ENCODE measurements around the gene RASL10B. TPM values are rescaled to one million over a fixed set of nuclear protein-coding genes. Genes with fewer than 3 reads are reported as not detected.

The RASL10B gene
- total and polyA plus RNA-seq, 2 donors (not counting 1 experiment from before 2014, with no cell fraction given) = 0.78 to 1.5 TPM

GRCh38 chr17:35766489-35766877 is 35.0 kb downstream of the RASL10B start:
- no peaks in the 10 kb centered on the region for H3K79me2 ChIP-seq (ENCODE audit: control insufficient read depth, insufficient read depth, low read length)
- TF ChIP-seq EZH2 (IDR thresholded peaks at IDR 0.05; ENCODE audit: low read length, missing control alignments) = no peak
- TF ChIP-seq CTCF (conservative IDR thresholded peaks at IDR 0.05 in 1 of 2, IDR thresholded peaks at IDR 0.05 in 1 of 2; ENCODE audit: low read depth in 1 of 2, low read length in 2 of 2) = no peak

GRCh38 chr17:35766903-35767510 is 35.6 kb downstream of the RASL10B start:
- peaks cover 15% of the 10 kb centered on the region for H3K27me3 ChIP-seq (ENCODE audit: control insufficient read depth, insufficient read depth, low read length)
- TF ChIP-seq EZH2 (IDR thresholded peaks at IDR 0.05; ENCODE audit: low read length, missing control alignments) (no peak), CTCF (conservative IDR thresholded peaks at IDR 0.05 in 1 of 2, IDR thresholded peaks at IDR 0.05 in 1 of 2; ENCODE audit: low read depth in 1 of 2, low read length in 2 of 2) (peak; percentile 59 to 72)
- peaks cover 7% of the 10 kb centered on the region for H3K4me1 ChIP-seq (ENCODE audit: control insufficient read depth, extremely low read depth, insufficient read depth, low read length)
- DNase-seq (ENCODE audit: low read depth in 2 of 2) = peak in 1 of 2 donors; percentile 67
- no peak overlapping the region for H3K4me2 ChIP-seq (ENCODE audit: extremely low read depth, insufficient read depth, low read length)
- no peak overlapping the region for H3K4me3 ChIP-seq (replicated peaks in 1 of 4; ENCODE audit: control extremely low read depth in 1 of 4, insufficient read depth in 1 of 4, low read depth in 3 of 4, low read length in 4 of 4)
- no peaks in the 10 kb centered on the region for H4K20me1 ChIP-seq (ENCODE audit: control insufficient read depth, extremely low read depth, insufficient read depth, low read length)
- H3K36me3 ChIP-seq (ENCODE audit: control insufficient read depth, insufficient read depth, low read length) = no peaks in the 10 kb centered on the region
- H2AFZ ChIP-seq (ENCODE audit: low read length) = no peak overlapping the region
- H3K79me2 ChIP-seq (ENCODE audit: control insufficient read depth, insufficient read depth, low read length) = no peaks in the 10 kb centered on the region
- no peaks in the 10 kb centered on the region for H3K9me3 ChIP-seq (ENCODE audit: control insufficient read depth, insufficient read depth, low read depth, low read length)
- no peak overlapping the region for H3K27ac ChIP-seq (ENCODE audit: insufficient read depth, low read length)
- no peak overlapping the region for H3K9ac ChIP-seq (ENCODE audit: insufficient read depth, low read length)

More at GRCh38 chr17:35766489-35766877, 35.0 kb downstream of the RASL10B start:
- Histone ChIP-seq H3K4me1 (ENCODE audit: control insufficient read depth, extremely low read depth, insufficient read depth, low read length) (peaks cover 7% of the 10 kb centered on the region), H3K4me2 (ENCODE audit: extremely low read depth, insufficient read depth, low read length) (no peak overlapping the region), H3K4me3 (replicated peaks in 1 of 4; ENCODE audit: control extremely low read depth in 1 of 4, insufficient read depth in 1 of 4, low read depth in 3 of 4, low read length in 4 of 4) (no peak overlapping the region), H3K9ac (ENCODE audit: insufficient read depth, low read length) (no peak overlapping the region), H3K9me3 (ENCODE audit: control insufficient read depth, insufficient read depth, low read depth, low read length) (no peaks in the 10 kb centered on the region), H2AFZ (ENCODE audit: low read length) (no peak overlapping the region), H3K27ac (ENCODE audit: insufficient read depth, low read length) (no peak overlapping the region), H3K27me3 (ENCODE audit: control insufficient read depth, insufficient read depth, low read length) (peaks cover 15% of the 10 kb centered on the region), H3K36me3 (ENCODE audit: control insufficient read depth, insufficient read depth, low read length) (no peaks in the 10 kb centered on the region), H4K20me1 (ENCODE audit: control insufficient read depth, extremely low read depth, insufficient read depth, low read length) (no peaks in the 10 kb centered on the region)
- DNase-seq (ENCODE audit: low read depth in 2 of 2) = no peak

GRCh38 chr17:35768797-35769196 is 37.4 kb downstream of the RASL10B start:
- peaks cover 16% of the 10 kb centered on the region for H3K27me3 ChIP-seq (ENCODE audit: control insufficient read depth, insufficient read depth, low read length)
- H3K27ac ChIP-seq (ENCODE audit: insufficient read depth, low read length) = no peak overlapping the region
- H3K4me1 ChIP-seq (ENCODE audit: control insufficient read depth, extremely low read depth, insufficient read depth, low read length) = peaks cover 8% of the 10 kb centered on the region
- H3K4me2 ChIP-seq (ENCODE audit: extremely low read depth, insufficient read depth, low read length) = no peak overlapping the region
- DNase-seq (ENCODE audit: low read depth in 2 of 2) = no peak
- no peaks in the 10 kb centered on the region for H4K20me1 ChIP-seq (ENCODE audit: control insufficient read depth, extremely low read depth, insufficient read depth, low read length)
- H3K79me2 ChIP-seq (ENCODE audit: control insufficient read depth, insufficient read depth, low read length) = no peaks in the 10 kb centered on the region
- no peaks in the 10 kb centered on the region for H3K36me3 ChIP-seq (ENCODE audit: control insufficient read depth, insufficient read depth, low read length)
- H3K9ac ChIP-seq (ENCODE audit: insufficient read depth, low read length) = no peak overlapping the region
- no peaks in the 10 kb centered on the region for H3K9me3 ChIP-seq (ENCODE audit: control insufficient read depth, insufficient read depth, low read depth, low read length)
- H3K4me3 ChIP-seq (replicated peaks in 1 of 4; ENCODE audit: control extremely low read depth in 1 of 4, insufficient read depth in 1 of 4, low read depth in 3 of 4, low read length in 4 of 4) = no peak overlapping the region
- TF ChIP-seq EZH2 (IDR thresholded peaks at IDR 0.05; ENCODE audit: low read length, missing control alignments) = no peak
- TF ChIP-seq CTCF (conservative IDR thresholded peaks at IDR 0.05 in 1 of 2, IDR thresholded peaks at IDR 0.05 in 1 of 2; ENCODE audit: low read depth in 1 of 2, low read length in 2 of 2) = no peak
- H2AFZ ChIP-seq (ENCODE audit: low read length) = no peak overlapping the region
